Stimulated activated naive B cell treated with anti-CD40 and anti-IgM and Interleukin-4, amounts not matched to agents 10 μg/mL and 1 μg/mL and 100 μg/mL, for 72 hours (primary cell): Measurements from ENCODE around the gene ERFE.

ENCODE experiments used
- ATAC-seq, 2 donors: fragments of 150-1000 bp; cut with Tn5 transposase; replicated peaks; 2 replicates each; pipeline ENCODE4 v1.10.0; 2021; ENCODE audit warnings: moderate library complexity in 1 of 2
- DNase-seq: peaks from one replicate; pipeline ENCODE4 v3.0.0; 2021
- H3K27ac Mint-ChIP-seq: one replicate; pipeline ENCODE4 v1.8.0; 2022; ENCODE audit warnings: mild to moderate bottlenecking, mixed read lengths
- H3K27me3 Mint-ChIP-seq, 2 donors: one replicate each; pipeline ENCODE4 v1.8.0; 2022; ENCODE audit warnings: mixed read lengths in 2 of 2
- H3K36me3 Mint-ChIP-seq, 2 donors: one replicate each; pipeline ENCODE4 v1.8.0; 2022; ENCODE audit warnings: mixed read lengths in 2 of 2, mild to moderate bottlenecking in 1 of 2
- H3K4me1 Mint-ChIP-seq, 2 donors: one replicate each; pipeline ENCODE4 v1.8.0; 2022; ENCODE audit warnings: mixed read lengths in 2 of 2, mild to moderate bottlenecking in 1 of 2
- H3K4me3 Mint-ChIP-seq, 2 donors: one replicate each; pipeline ENCODE4 v1.8.0; 2022; ENCODE audit warnings: mild to moderate bottlenecking in 2 of 2, mixed read lengths in 2 of 2, moderate library complexity in 1 of 2
- H3K9me3 Mint-ChIP-seq, 2 donors: one replicate each; pipeline ENCODE4 v1.8.0; 2022; ENCODE audit warnings: mixed read lengths in 2 of 2, mild to moderate bottlenecking in 1 of 2

ERFE gene

GRCh38 chr2:238122287-238123217, 36.2 kb upstream of the ERFE start:
- DNase-seq: no peak
- Mint-ChIP-seq H3K9me3 (no peaks in the 10 kb centered on the region), H3K36me3 (peaks cover 0 to 8% of the 10 kb centered on the region in 2 donors), H3K4me1 (peaks cover 3 to 19% of the 10 kb centered on the region in 2 donors), H3K27me3 (peaks cover 15 to 16% of the 10 kb centered on the region in 2 donors), H3K4me3 (no peak overlapping the region), H3K27ac (no peak overlapping the region)
- no peak for ATAC-seq

- H3K4me1 Mint-ChIP-seq: peaks cover 3 to 19% of the 10 kb centered on the region in 2 donors
- peaks cover 7% of the 10 kb centered on the region in 2 donors for H3K27me3 Mint-ChIP-seq
- ATAC-seq (no peak), DNase-seq (no peak)
- peaks cover 0 to 4% of the 10 kb centered on the region in 2 donors for H3K36me3 Mint-ChIP-seq
- no peak overlapping the region for H3K4me3 Mint-ChIP-seq
- no peak overlapping the region for H3K27ac Mint-ChIP-seq
- no peaks in the 10 kb centered on the region for H3K9me3 Mint-ChIP-seq
Measured at GRCh38 chr2:238123218-238123971, 35.4 kb upstream of the ERFE start.

- Mint-ChIP-seq H3K36me3 (peaks cover 0 to under 1% of the 10 kb centered on the region in 2 donors), H3K4me3 (no peak overlapping the region), H3K27me3 (peaks cover under 1 to 1% of the 10 kb centered on the region in 2 donors), H3K27ac (no peak overlapping the region), H3K4me1 (peaks cover 3 to 15% of the 10 kb centered on the region in 2 donors), H3K9me3 (no peaks in the 10 kb centered on the region)
- ATAC-seq (no peak), DNase-seq (no peak)
Measured at GRCh38 chr2:238123991-238124470, 34.7 kb upstream of the ERFE start.

- Mint-ChIP-seq H3K27ac (no peak overlapping the region), H3K4me3 (no peak overlapping the region), H3K4me1 (peaks cover 3 to 11% of the 10 kb centered on the region in 2 donors), H3K36me3 (no peaks in the 10 kb centered on the region), H3K27me3 (no peaks in the 10 kb centered on the region), H3K9me3 (no peaks in the 10 kb centered on the region)
- ATAC-seq (no peak), DNase-seq (no peak)
Measured at GRCh38 chr2:238124488-238125126, 34.2 kb upstream of the ERFE start.

- H3K4me3 Mint-ChIP-seq: no peak overlapping the region
- no peak for ATAC-seq
- no peaks in the 10 kb centered on the region for H3K27me3 Mint-ChIP-seq
- no peak for DNase-seq
- peaks cover 1 to 4% of the 10 kb centered on the region in 2 donors for H3K4me1 Mint-ChIP-seq
- no peaks in the 10 kb centered on the region for H3K36me3 Mint-ChIP-seq
- H3K27ac Mint-ChIP-seq: no peak overlapping the region
- no peaks in the 10 kb centered on the region for H3K9me3 Mint-ChIP-seq
Measured at GRCh38 chr2:238125127-238125885, 33.5 kb upstream of the ERFE start.

DNA sequence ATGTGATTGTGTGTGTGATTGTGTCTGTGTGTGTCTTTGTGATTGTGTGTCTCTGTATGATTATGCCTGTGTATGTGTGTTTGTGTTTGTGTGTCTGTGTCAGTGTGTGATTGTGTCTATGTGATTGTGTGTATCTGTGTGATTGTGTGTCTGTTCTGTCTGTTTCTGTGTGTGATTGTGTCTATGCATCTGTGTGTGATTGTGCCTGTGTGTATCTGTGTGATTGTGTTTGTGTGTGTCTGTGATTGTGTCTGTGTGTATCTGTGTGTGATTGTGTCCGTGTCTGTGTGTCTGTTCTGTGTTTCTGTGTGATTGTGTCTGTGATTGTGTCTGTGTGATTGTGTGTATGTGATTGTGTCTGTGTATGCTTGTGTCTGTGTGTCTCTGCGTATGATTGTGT, 32.4 kb upstream of the ERFE start:
- H3K36me3 Mint-ChIP-seq: no peaks in the 10 kb centered on the region
- ATAC-seq (no peak), DNase-seq (no peak)
- no peaks in the 10 kb centered on the region for H3K27me3 Mint-ChIP-seq
- H3K27ac Mint-ChIP-seq: no peak overlapping the region
- no peak overlapping the region for H3K4me3 Mint-ChIP-seq
- no peaks in the 10 kb centered on the region for H3K9me3 Mint-ChIP-seq
- H3K4me1 Mint-ChIP-seq: no peaks in the 10 kb centered on the region

GRCh38 chr2:238126775-238127164, 32.0 kb upstream of the ERFE start:
- no peaks in the 10 kb centered on the region for H3K9me3 Mint-ChIP-seq
- DNase-seq (no peak), ATAC-seq (no peak)
- no peaks in the 10 kb centered on the region for H3K36me3 Mint-ChIP-seq
- H3K4me1 Mint-ChIP-seq: no peaks in the 10 kb centered on the region
- H3K27me3 Mint-ChIP-seq: no peaks in the 10 kb centered on the region
- H3K27ac Mint-ChIP-seq: no peak overlapping the region
- H3K4me3 Mint-ChIP-seq: no peak overlapping the region

- H3K27me3 Mint-ChIP-seq: no peaks in the 10 kb centered on the region
- H3K27ac Mint-ChIP-seq: no peak overlapping the region
- H3K9me3 Mint-ChIP-seq: no peaks in the 10 kb centered on the region
- ATAC-seq: peak; percentile 62 to 88
- H3K4me3 Mint-ChIP-seq: no peak overlapping the region
- no peak for DNase-seq
- H3K36me3 Mint-ChIP-seq: peaks cover 0 to 2% of the 10 kb centered on the region in 2 donors
- H3K4me1 Mint-ChIP-seq: no peaks in the 10 kb centered on the region
Measured at GRCh38 chr2:238127165-238128060, 31.4 kb upstream of the ERFE start.

- no peak for DNase-seq
- H3K4me1 Mint-ChIP-seq: no peaks in the 10 kb centered on the region
- H3K9me3 Mint-ChIP-seq: no peaks in the 10 kb centered on the region
- H3K27ac Mint-ChIP-seq: no peak overlapping the region
- ATAC-seq: no peak
- peaks cover 0 to 2% of the 10 kb centered on the region in 2 donors for H3K36me3 Mint-ChIP-seq
- no peaks in the 10 kb centered on the region for H3K27me3 Mint-ChIP-seq
- no peak overlapping the region for H3K4me3 Mint-ChIP-seq
Measured at GRCh38 chr2:238128061-238128440, 30.7 kb upstream of the ERFE start.

- DNase-seq: no peak
- H3K36me3 Mint-ChIP-seq: peaks cover 0 to 2% of the 10 kb centered on the region in 2 donors
- H3K27ac Mint-ChIP-seq: no peak overlapping the region
- no peaks in the 10 kb centered on the region for H3K4me1 Mint-ChIP-seq
- H3K9me3 Mint-ChIP-seq: no peaks in the 10 kb centered on the region
- H3K4me3 Mint-ChIP-seq: no peak overlapping the region
- ATAC-seq: no peak
- H3K27me3 Mint-ChIP-seq: no peaks in the 10 kb centered on the region
Measured at GRCh38 chr2:238128534-238129001, 30.2 kb upstream of the ERFE start.

- no peaks in the 10 kb centered on the region for H3K27me3 Mint-ChIP-seq
- H3K4me1 Mint-ChIP-seq: no peaks in the 10 kb centered on the region
- H3K36me3 Mint-ChIP-seq: peaks cover 0 to 2% of the 10 kb centered on the region in 2 donors
- H3K27ac Mint-ChIP-seq: no peak overlapping the region
- ATAC-seq (no peak), DNase-seq (no peak)
- no peak overlapping the region for H3K4me3 Mint-ChIP-seq
- no peaks in the 10 kb centered on the region for H3K9me3 Mint-ChIP-seq
Measured at GRCh38 chr2:238129166-238130010, 29.4 kb upstream of the ERFE start.

DNA sequence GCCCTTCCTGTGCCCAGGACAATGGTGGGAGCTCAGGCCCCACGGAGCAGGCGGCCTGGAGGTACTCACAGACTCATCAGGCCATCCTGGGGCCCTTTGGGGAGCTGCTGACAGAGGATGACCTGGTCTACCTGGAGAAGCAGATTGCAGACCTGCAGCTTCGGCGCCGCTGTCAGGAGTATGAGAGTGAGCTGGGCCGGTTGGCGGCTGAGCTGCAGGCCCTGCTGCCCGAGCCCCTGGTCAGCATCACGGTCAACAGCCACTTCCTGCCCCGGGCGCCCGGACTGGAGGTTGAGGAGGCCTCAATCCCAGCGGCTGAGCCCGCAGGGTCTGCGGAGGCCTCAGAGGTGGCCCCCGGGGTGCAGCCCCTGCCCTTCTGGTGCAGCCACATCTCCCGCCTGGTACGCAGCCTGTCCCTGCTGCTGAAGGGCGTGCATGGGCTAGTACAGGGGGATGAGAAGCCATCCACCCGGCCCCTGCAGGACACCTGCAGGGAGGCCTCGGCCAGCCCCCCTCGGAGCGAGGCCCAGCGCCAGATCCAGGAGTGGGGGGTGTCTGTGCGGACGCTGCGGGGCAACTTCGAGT, 28.6 kb upstream of the ERFE start:
- no peak overlapping the region for H3K4me3 Mint-ChIP-seq
- no peak overlapping the region for H3K27ac Mint-ChIP-seq
- no peaks in the 10 kb centered on the region for H3K27me3 Mint-ChIP-seq
- H3K4me1 Mint-ChIP-seq: peaks cover 0 to 1% of the 10 kb centered on the region in 2 donors
- ATAC-seq (no peak), DNase-seq (no peak)
- H3K36me3 Mint-ChIP-seq: peaks cover 0 to 2% of the 10 kb centered on the region in 2 donors
- H3K9me3 Mint-ChIP-seq: no peaks in the 10 kb centered on the region
